WERI-Rb-1 (cell line): ENCODE results near the gene RAB26.

Experiments used
- DNase-seq: peaks from one replicate; pipeline ENCODE4 v3.0.0-alpha.2; 2020
- H3K27ac ChIP-seq: fragments of 250-450 bp; sonication (Bioruptor Pico); 2 replicates; pipeline ENCODE4 v1.5.1; 2020; ENCODE audit warnings: mild to moderate bottlenecking, moderate library complexity
- H3K27me3 ChIP-seq: fragments of 250-450 bp; sonication (Bioruptor Pico); 2 replicates; pipeline ENCODE4 v1.5.1; 2021; ENCODE audit warnings: mild to moderate bottlenecking, low read depth, moderate library complexity; ENCODE audit not compliant: insufficient read depth, severe bottlenecking
- H3K36me3 ChIP-seq: fragments of 250-450 bp; sonication (Bioruptor Pico); 2 replicates; pipeline ENCODE4 v1.5.1; 2020; ENCODE audit warnings: mild to moderate bottlenecking, moderate library complexity
- H3K4me3 ChIP-seq: 2 replicates; pipeline ENCODE4 v1.5.1; 2011; ENCODE audit warnings: low read depth, mild to moderate bottlenecking, control low read depth, low read length
- H3K9me3 ChIP-seq: fragments of 250-450 bp; sonication (Bioruptor Pico); 2 replicates; pipeline ENCODE4 v1.5.1; 2021; ENCODE audit warnings: mild to moderate bottlenecking, moderate library complexity; ENCODE audit not compliant: severe bottlenecking
- TF ChIP-seq, protein P1 (sequence below): IDR thresholded peaks from 2 replicates; pipeline ENCODE4 v1.5.1; 2011; ENCODE audit warnings: low read depth, mild to moderate bottlenecking, control low read depth, inconsistent platforms, low read length

RAB26 gene

DNA sequence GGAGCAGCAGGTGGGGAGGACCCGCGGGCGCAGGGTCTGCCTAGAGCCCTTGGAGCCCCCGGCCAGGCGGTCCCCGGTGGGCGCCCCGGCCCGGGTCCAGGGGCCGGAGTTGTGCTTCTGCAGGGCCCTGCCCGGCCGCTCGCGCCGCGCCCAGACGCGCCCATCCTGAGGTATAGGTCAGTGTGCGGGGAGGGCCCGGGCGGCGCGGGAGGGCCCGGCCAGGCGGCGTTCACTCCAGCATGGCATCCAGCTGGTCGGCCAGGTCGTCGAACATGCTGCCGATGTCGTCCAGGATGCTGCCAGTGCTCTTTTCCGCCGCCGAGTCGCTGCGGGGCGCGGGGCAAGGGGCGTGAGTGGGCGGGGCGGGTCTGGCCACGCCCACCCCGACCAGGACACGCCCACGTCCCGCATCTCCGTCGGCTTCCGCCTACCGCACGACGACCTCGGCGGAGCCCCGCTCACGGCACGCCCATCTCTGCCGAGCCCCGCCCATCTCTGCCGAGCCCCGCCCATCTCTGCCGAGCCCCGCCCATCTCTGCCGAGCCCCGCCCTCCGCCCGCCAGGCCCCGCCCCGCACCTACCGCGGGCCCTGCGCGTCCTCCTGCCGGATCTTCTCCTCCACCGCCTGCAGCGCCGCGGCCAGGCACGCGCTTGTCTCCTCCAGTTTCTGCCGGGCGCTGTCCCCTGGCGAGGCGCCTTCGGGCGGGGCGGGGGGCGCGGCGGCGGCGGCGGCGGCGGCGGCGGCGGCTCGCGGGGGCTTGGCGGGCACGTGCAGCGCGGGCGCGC, 30.1 kb downstream of the RAB26 start:
- no peaks in the 10 kb centered on the region for H3K9me3 ChIP-seq
- H3K36me3 ChIP-seq = peaks cover 77% of the 10 kb centered on the region
- TF ChIP-seq, protein P1, sequence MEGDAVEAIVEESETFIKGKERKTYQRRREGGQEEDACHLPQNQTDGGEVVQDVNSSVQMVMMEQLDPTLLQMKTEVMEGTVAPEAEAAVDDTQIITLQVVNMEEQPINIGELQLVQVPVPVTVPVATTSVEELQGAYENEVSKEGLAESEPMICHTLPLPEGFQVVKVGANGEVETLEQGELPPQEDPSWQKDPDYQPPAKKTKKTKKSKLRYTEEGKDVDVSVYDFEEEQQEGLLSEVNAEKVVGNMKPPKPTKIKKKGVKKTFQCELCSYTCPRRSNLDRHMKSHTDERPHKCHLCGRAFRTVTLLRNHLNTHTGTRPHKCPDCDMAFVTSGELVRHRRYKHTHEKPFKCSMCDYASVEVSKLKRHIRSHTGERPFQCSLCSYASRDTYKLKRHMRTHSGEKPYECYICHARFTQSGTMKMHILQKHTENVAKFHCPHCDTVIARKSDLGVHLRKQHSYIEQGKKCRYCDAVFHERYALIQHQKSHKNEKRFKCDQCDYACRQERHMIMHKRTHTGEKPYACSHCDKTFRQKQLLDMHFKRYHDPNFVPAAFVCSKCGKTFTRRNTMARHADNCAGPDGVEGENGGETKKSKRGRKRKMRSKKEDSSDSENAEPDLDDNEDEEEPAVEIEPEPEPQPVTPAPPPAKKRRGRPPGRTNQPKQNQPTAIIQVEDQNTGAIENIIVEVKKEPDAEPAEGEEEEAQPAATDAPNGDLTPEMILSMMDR = no peak
- no peak for DNase-seq
- H3K4me3 ChIP-seq = no peak overlapping the region
- H3K27me3 ChIP-seq = no peaks in the 10 kb centered on the region
- H3K27ac ChIP-seq = no peak overlapping the region

- H3K9me3 ChIP-seq = no peaks in the 10 kb centered on the region
- peaks cover 76% of the 10 kb centered on the region for H3K36me3 ChIP-seq
- H3K27ac ChIP-seq = no peak overlapping the region
- DNase-seq = no peak
- H3K4me3 ChIP-seq = no peak overlapping the region
- TF ChIP-seq, protein P1 = no peak
- H3K27me3 ChIP-seq = no peaks in the 10 kb centered on the region
Observed at GRCh38 chr16:2179107-2179501, 30.7 kb downstream of the RAB26 start.

- no peak overlapping the region for H3K4me3 ChIP-seq
- TF ChIP-seq, protein P1 = no peak
- H3K27me3 ChIP-seq = no peaks in the 10 kb centered on the region
- H3K9me3 ChIP-seq = no peaks in the 10 kb centered on the region
- DNase-seq = no peak
- H3K27ac ChIP-seq = no peak overlapping the region
- peaks cover 73% of the 10 kb centered on the region for H3K36me3 ChIP-seq
Observed at GRCh38 chr16:2179576-2179975, 31.2 kb downstream of the RAB26 start.

GRCh38 chr16:2180461-2180860, 32.0 kb downstream of the RAB26 start:
- Histone ChIP-seq H3K9me3 (no peaks in the 10 kb centered on the region), H3K27me3 (no peaks in the 10 kb centered on the region), H3K27ac (no peak overlapping the region), H3K36me3 (peaks cover 70% of the 10 kb centered on the region), H3K4me3 (no peak overlapping the region)
- TF ChIP-seq, protein P1 = no peak
- no peak for DNase-seq

DNA sequence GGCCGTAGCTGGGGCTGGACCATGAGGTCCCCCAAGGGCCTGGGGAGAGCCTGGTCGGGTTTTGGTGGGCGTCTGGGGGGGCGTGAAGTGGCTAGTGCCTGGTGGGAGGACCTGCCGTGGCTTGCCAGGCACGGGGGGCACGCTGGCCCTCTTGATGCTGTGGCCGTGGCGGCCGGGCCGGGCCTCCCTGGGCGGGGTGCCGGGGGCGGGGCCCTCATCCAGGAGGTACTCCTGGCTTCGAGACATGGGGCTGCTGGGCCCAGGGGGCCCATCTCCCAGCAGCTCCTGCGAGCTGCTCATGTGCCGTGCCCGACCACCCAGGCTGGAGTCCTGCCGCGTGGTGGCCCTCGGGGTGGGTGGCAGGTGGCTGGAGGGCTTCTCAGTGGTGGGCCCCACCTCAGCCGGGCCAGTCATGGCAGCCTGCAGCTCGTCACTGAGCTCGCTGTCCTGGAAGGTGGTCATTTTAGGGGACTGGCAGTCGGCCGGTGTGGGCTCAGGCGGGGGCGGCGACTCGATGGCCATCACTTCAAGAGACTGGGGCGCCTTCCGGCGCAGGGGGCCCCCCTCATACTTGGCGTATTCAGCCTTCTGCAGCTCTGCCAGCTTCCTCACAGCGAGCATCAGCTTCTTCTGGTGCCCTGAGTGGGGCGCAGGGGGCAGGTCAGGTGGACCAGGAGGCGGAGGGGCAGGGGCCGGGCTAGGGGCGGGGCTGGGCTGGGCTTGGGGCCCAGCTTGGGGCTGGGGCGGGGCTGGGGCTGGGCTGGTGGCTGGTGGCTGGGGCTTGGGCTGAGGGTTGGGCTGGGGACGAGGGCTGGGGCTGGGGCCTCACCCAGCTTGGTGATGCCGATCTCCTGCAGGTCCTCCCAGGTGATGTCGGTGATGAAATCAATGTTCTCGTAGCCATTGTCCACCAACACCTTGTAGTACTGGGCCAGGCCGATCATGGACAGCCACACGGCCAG, 32.8 kb downstream of the RAB26 start:
- H3K4me3 ChIP-seq = no peak overlapping the region
- TF ChIP-seq, protein P1 = no peak
- DNase-seq = no peak
- H3K27ac ChIP-seq = no peak overlapping the region
- H3K36me3 ChIP-seq = peaks cover 62% of the 10 kb centered on the region
- H3K9me3 ChIP-seq = no peaks in the 10 kb centered on the region
- no peaks in the 10 kb centered on the region for H3K27me3 ChIP-seq
